ENCODE measurements around the gene MINK1. TPM values are rescaled to one million over a fixed set of nuclear protein-coding genes. Genes with fewer than 3 reads are reported as not detected.

MINK1 gene
- total and polyA plus RNA-seq, 2 of the 8 experiments (the other 6 are each of a cell fraction or from before 2014, with no cell fraction given): 26.9 to 77.7 TPM

DNA sequence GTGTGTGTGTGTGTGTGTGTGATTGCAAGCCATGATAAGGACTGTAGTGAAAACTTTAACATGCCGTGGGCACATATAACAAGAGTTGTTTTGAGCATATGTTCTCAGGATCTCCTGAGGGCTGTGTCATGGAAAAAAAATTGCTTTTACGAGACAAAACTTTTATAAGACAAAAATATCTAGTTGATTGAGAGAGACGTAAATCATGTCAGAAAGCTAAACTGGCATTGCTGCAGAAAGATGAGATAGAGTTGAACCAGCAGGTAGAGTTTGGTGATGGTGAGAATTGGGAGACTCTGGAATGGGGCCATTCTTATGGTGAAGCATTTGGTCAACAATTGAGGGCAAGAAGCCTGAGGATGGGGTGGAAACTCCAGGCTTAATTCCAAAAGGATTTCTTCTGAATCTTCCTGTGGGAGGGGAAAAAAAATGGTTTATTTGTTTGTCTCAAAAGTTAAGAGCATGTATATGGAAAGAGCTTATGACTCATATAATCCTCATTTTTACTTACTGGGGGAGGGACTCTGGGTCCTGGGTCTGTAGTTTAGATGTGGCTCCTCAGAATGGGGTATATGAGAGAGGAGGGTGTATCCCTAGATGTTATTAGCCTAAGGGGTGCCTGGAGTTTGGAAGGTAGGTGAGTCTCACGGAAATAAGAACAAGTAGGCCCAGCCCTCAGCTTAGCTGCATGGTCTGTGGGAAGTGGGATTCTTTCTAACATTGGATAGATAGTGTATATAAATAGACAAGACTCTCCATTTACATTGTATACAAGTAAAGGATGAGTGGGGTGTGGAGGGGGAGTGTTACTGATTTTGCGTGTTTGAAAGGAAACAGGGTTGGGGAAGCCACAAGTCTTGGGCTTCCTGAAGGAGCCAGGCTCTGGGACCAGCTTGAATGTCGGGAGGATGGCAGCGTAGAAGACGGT is 7.1 kb downstream of the MINK1 start (continued):
- TF ChIP-seq CBX8 (IDR thresholded peaks at IDR 0.05; ENCODE audit: borderline replicate concordance, low read depth, low read length) (no peak), MAFK (IDR thresholded peaks at IDR 0.05; ENCODE audit: low read depth, low read length) (no peak), BRCA1 (IDR thresholded peaks at IDR 0.05; ENCODE audit: low read depth, low read length) (no peak), FOSL1 (IDR thresholded peaks at IDR 0.05; ENCODE audit: insufficient read depth, low read depth, low read length) (no peak), BACH1 (IDR thresholded peaks at IDR 0.05; ENCODE audit: low read length) (no peak)
- TF ChIP-seq, protein P1, sequence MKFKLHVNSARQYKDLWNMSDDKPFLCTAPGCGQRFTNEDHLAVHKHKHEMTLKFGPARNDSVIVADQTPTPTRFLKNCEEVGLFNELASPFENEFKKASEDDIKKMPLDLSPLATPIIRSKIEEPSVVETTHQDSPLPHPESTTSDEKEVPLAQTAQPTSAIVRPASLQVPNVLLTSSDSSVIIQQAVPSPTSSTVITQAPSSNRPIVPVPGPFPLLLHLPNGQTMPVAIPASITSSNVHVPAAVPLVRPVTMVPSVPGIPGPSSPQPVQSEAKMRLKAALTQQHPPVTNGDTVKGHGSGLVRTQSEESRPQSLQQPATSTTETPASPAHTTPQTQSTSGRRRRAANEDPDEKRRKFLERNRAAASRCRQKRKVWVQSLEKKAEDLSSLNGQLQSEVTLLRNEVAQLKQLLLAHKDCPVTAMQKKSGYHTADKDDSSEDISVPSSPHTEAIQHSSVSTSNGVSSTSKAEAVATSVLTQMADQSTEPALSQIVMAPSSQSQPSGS (IDR thresholded peaks at IDR 0.05; ENCODE audit: low read length): no peak
- TF ChIP-seq, protein P2, sequence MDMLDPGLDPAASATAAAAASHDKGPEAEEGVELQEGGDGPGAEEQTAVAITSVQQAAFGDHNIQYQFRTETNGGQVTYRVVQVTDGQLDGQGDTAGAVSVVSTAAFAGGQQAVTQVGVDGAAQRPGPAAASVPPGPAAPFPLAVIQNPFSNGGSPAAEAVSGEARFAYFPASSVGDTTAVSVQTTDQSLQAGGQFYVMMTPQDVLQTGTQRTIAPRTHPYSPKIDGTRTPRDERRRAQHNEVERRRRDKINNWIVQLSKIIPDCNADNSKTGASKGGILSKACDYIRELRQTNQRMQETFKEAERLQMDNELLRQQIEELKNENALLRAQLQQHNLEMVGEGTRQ (IDR thresholded peaks at IDR 0.05; ENCODE audit: low read length): no peak
